NCI-H446 (cell line): ENCODE results near the gene NSMCE1.

Source experiments
- DNase-seq, 2 experiments: peaks; one replicate each; lab custom pipeline; 2025; lab: John Stamatoyannopoulos, UW

NSMCE1 gene

GRCh38 chr16:27191352-27191924, 77.1 kb downstream of the NSMCE1 start:
- no peak for DNase-seq

DNA sequence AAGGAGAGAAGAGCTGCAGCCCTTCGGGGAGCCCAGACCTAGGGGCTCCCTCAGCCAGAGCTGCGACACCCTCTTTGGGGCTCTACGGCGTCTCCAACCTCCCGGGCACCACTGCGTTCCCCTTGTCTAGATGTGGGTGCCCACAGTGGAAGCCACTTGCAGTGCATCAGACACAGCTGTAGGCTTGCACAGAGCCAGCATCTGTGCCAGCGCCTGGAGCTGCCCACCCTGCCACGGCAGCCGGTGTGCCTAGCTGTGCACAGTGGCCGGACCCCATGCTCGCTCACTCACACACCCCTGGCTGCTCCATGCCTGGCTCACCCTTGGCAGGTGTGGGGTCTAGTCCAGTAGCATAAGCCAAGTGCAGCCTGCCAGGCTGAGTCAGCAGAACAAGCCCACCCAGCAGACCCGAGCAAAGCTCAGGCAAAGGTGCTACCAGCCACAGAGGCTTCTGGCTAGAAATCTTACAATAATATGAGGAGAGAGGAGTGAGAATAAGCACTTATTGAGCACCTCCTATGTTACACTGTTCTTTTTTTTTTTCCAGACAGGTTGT, 78.2 kb downstream of the NSMCE1 start:
- no peak for DNase-seq

- no peak for DNase-seq
These were observed 79.1 kb downstream of the NSMCE1 start for GRCh38 chr16:27189335-27189972.

GRCh38 chr16:27188633-27189032, 79.9 kb downstream of the NSMCE1 start:
- no peak for DNase-seq

DNA sequence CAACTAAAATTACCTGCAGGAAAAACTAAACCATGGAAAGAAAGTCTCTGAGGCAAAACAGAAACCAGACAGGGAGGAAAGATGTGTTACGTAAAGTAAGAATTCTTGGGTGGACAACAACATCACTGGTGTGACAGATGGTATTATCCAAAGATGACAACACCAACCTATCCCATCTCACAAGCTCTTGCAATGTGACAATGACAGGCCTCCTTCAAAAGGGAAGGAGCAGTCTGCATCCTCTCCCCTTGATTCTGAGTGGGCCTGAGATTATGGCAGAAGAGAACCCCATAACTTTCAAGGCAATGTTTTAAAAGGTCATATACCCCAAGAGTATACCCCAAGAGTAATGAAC, 82.8 kb downstream of the NSMCE1 start:
- no peak for DNase-seq

GRCh38 chr16:27182906-27183405, 85.6 kb downstream of the NSMCE1 start:
- DNase-seq, result no peak

GRCh38 chr16:27181019-27181790, 87.4 kb downstream of the NSMCE1 start:
- DNase-seq, result no peak

DNA sequence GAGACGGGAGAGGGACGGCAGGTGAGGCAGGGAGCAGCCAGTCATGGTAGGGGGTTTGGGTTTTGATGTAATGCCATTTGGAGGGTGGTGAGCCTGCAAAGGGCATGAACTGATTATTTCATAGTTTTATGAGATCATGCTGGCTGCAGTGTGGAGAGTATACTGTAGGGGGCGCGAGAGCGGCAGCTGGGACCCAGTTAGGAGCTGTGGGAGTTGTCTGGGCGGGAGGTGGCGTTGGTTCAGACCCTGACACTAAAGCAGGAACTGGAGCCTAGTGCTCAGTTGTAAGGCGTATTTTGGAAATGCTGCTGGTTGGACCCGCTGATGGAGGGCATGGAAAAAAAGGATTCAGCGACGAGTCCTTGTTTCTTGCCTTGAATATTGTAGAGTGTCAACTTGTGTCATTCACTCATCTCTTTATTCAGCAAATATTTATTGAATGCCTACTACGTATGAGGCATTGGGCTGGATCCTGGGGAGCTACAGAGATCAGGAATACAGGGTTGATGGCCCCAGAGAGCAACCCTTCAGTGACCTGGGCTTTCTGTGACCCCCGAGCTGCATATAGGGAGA, 89.0 kb downstream of the NSMCE1 start:
- peak; percentile 6 to 64 for DNase-seq

- DNase-seq, result no peak
These were observed 91.4 kb downstream of the NSMCE1 start for GRCh38 chr16:27177031-27177774.

DNA sequence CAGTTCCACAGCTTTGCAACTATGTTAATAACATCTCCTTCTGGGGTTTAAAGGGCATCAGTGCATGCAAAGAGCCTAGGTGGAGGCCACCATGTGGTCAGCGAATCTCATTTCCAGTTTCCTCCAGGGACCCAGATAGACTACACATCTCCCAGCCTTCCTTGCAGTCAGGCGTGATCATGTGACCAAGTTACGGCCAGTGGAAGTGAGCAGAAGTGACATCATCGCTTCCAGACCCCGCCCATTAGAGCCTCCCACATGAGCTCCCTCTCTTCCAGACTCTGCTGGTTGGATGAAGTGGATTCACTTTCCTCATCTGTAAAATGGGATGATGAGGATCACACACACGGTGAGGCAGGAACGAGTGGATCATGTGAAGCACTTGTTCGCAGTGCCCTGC, 92.7 kb downstream of the NSMCE1 start:
- DNase-seq, result no peak
